H9 (cell line): Measurements from ENCODE around the gene NAXD. TPM values are rescaled to one million over a fixed set of nuclear protein-coding genes. Genes with fewer than 3 reads are reported as not detected.

Source experiments
- DNase-seq: peaks from one replicate; pipeline ENCODE4 v3.0.0-alpha.2; 2017
- H2AFZ ChIP-seq: one replicate; pipeline ENCODE4 v1.6.1; 2013; ENCODE audit warnings: mild to moderate bottlenecking, low read length, control low read depth, moderate library complexity
- H2AK5ac ChIP-seq: 2 replicates; pipeline ENCODE4 v1.6.1; 2013; ENCODE audit warnings: low read length, control low read depth, mixed read lengths; ENCODE audit not compliant: insufficient read length
- H2BK120ac ChIP-seq: one replicate; pipeline ENCODE4 v1.6.1; 2013; ENCODE audit warnings: low read depth, mild to moderate bottlenecking, low read length, control low read depth, inconsistent platforms; ENCODE audit not compliant: poor library complexity, severe bottlenecking
- H2BK12ac ChIP-seq: 2 replicates; pipeline ENCODE4 v1.6.1; 2013; ENCODE audit warnings: low read length, control low read depth, mixed read lengths, low read depth; ENCODE audit not compliant: insufficient read length
- H2BK15ac ChIP-seq: 2 replicates; pipeline ENCODE4 v1.6.1; 2013; ENCODE audit warnings: low read depth, low read length, control low read depth
- H2BK20ac ChIP-seq: one replicate; pipeline ENCODE4 v1.6.1; 2013; ENCODE audit warnings: low read depth, mild to moderate bottlenecking, low read length, control low read depth, inconsistent platforms; ENCODE audit not compliant: poor library complexity, severe bottlenecking
- H2BK5ac ChIP-seq: 2 replicates; pipeline ENCODE4 v1.6.1; 2013; ENCODE audit warnings: low read length, control low read depth, mixed read lengths; ENCODE audit not compliant: insufficient read length
- H3K14ac ChIP-seq: 2 replicates; pipeline ENCODE4 v1.6.1; 2013; ENCODE audit warnings: low read length, control low read depth; ENCODE audit not compliant: insufficient read depth
- H3K18ac ChIP-seq: 2 replicates; pipeline ENCODE4 v1.6.1; 2013; ENCODE audit warnings: low read depth, mild to moderate bottlenecking, mixed read lengths, low read length, control low read depth; ENCODE audit not compliant: insufficient read length
- H3K23ac ChIP-seq: 2 replicates; pipeline ENCODE4 v1.6.1; 2013; ENCODE audit warnings: low read length, control low read depth, mixed read lengths, low read depth; ENCODE audit not compliant: insufficient read length
- H3K23me2 ChIP-seq: 2 replicates; pipeline ENCODE4 v1.6.1; 2013; ENCODE audit warnings: low read depth, mild to moderate bottlenecking, mixed read lengths, low read length, control low read depth; ENCODE audit not compliant: insufficient read length, poor library complexity, severe bottlenecking
- H3K27ac ChIP-seq: 2 replicates; pipeline ENCODE4 v1.5.1; 2013; ENCODE audit warnings: low read length, control low read depth, mixed read lengths, low read depth; ENCODE audit not compliant: insufficient read length
- H3K27me3 ChIP-seq: 2 replicates; pipeline ENCODE4 v1.6.1; 2013; ENCODE audit warnings: low read length, control low read depth, inconsistent platforms; ENCODE audit not compliant: insufficient read depth
- H3K4ac ChIP-seq: 2 replicates; pipeline ENCODE4 v1.6.1; 2013; ENCODE audit warnings: low read depth, mild to moderate bottlenecking, control low read depth, inconsistent platforms, low read length, moderate library complexity
- H3K4me1 ChIP-seq: 2 replicates; pipeline ENCODE4 v1.6.1; 2013; ENCODE audit warnings: low read length, control low read depth, inconsistent platforms; ENCODE audit not compliant: insufficient read depth
- H3K4me2 ChIP-seq: 2 replicates; pipeline ENCODE4 v1.6.1; 2013; ENCODE audit warnings: low read length, control low read depth, mixed read lengths; ENCODE audit not compliant: insufficient read length, insufficient read depth
- H3K56ac ChIP-seq: 2 replicates; pipeline ENCODE4 v1.6.1; 2013; ENCODE audit warnings: low read depth, mild to moderate bottlenecking, mixed read lengths, low read length, control low read depth; ENCODE audit not compliant: insufficient read length
- H3K79me1 ChIP-seq: 2 replicates; pipeline ENCODE4 v1.6.1; 2013; ENCODE audit warnings: low read depth, mild to moderate bottlenecking, moderate library complexity, low read length, control low read depth, inconsistent platforms; ENCODE audit not compliant: insufficient read depth, poor library complexity, severe bottlenecking
- H3K79me2 ChIP-seq: 2 replicates; pipeline ENCODE4 v1.6.1; 2013; ENCODE audit warnings: low read length, control low read depth, inconsistent platforms; ENCODE audit not compliant: insufficient read depth
- H3K9ac ChIP-seq: 2 replicates; pipeline ENCODE4 v1.6.1; 2013; ENCODE audit warnings: low read length, control low read depth, mixed read lengths; ENCODE audit not compliant: insufficient read length; ENCODE audit errors: extremely low read depth
- H3K9me3 ChIP-seq: one replicate; pipeline ENCODE4 v1.6.1; 2013; ENCODE audit warnings: low read depth, low read length, inconsistent platforms; ENCODE audit not compliant: control insufficient read depth
- H3T11ph ChIP-seq: one replicate; pipeline ENCODE4 v1.6.1; 2013; ENCODE audit warnings: mild to moderate bottlenecking, low read length, control low read depth, inconsistent platforms
- H4K20me1 ChIP-seq: one replicate; pipeline ENCODE4 v1.6.1; 2013; ENCODE audit not compliant: control insufficient read depth, insufficient read length, insufficient read depth
- H4K5ac ChIP-seq: 2 replicates; pipeline ENCODE4 v1.6.1; 2013; ENCODE audit warnings: low read depth, mild to moderate bottlenecking, mixed read lengths, low read length, control low read depth; ENCODE audit not compliant: insufficient read length
- H4K8ac ChIP-seq: replicated peaks from 2 replicates; pipeline ENCODE4 v1.6.1; 2013; ENCODE audit warnings: low read length, control low read depth, mixed read lengths, low read depth; ENCODE audit not compliant: insufficient read length
- H4K91ac ChIP-seq: 2 replicates; pipeline ENCODE4 v1.6.1; 2013; ENCODE audit warnings: low read depth, mild to moderate bottlenecking, moderate library complexity, mixed read lengths, low read length, control low read depth; ENCODE audit not compliant: insufficient read length
- H3K27ac Mint-ChIP-seq, 3 experiments: 2 replicates in 2 of 3; 3 replicates in 1 of 3; pipeline ENCODE4 v1.8.0; 2020 to 2021; ENCODE audit warnings: mixed read lengths in 3 of 3, mild to moderate bottlenecking in 1 of 3, moderate library complexity in 1 of 3
- H3K27me3 Mint-ChIP-seq: 2 replicates; pipeline ENCODE4 v1.8.0; 2021; ENCODE audit warnings: low read depth, mild to moderate bottlenecking, moderate library complexity, mixed read lengths
- H3K36me3 Mint-ChIP-seq, 3 experiments: 2 replicates in 2 of 3; 3 replicates in 1 of 3; pipeline ENCODE4 v1.8.0; 2020 to 2021; ENCODE audit warnings: low read depth in 3 of 3, mixed read lengths in 3 of 3; ENCODE audit not compliant: insufficient read depth in 1 of 3
- H3K4me1 Mint-ChIP-seq, 2 experiments: 2 replicates each; pipeline ENCODE4 v1.8.0; 2020; ENCODE audit warnings: mixed read lengths in 2 of 2
- H3K4me3 Mint-ChIP-seq, 2 experiments: 2 replicates in 1 of 2; 3 replicates in 1 of 2; pipeline ENCODE4 v1.8.0; 2020 to 2021; ENCODE audit warnings: mild to moderate bottlenecking in 2 of 2, mixed read lengths in 2 of 2, moderate library complexity in 1 of 2
- H3K9me3 Mint-ChIP-seq, 2 experiments: 2 replicates in 1 of 2; 3 replicates in 1 of 2; pipeline ENCODE4 v1.8.0; 2020; ENCODE audit warnings: mild to moderate bottlenecking in 2 of 2, mixed read lengths in 2 of 2, moderate library complexity in 1 of 2
- CTCF ChIP-seq: fragments of 200-600 bp; sonication (generic); conservative IDR thresholded peaks from 3 replicates; pipeline ENCODE4 v1.8.0; 2021; ENCODE audit warnings: antibody characterized with exemption, mild to moderate bottlenecking
- WGBS: extraction: QIAGEN DNeasy Blood & Tissue Kit; methylation state at CpG from one replicate; pipeline ENCODE4 v1.1.7; 2013; ENCODE audit warnings: missing lambda C conversion rate, low lambda C conversion rate, mixed read lengths; ENCODE audit not compliant: insufficient read length; ENCODE audit errors: extremely low coverage; 5-methylcytosine and 5-hydroxymethylcytosine counted together
- total RNA-seq: library from RNA; stranded (reverse); gene quantifications from 2 replicates; pipeline ENCODE4 v1.2.1, GENCODE V29; 2021

The NAXD gene
- total RNA-seq, 1 experiment from 2014 or later, result 25.5 TPM

- Histone ChIP-seq H3K79me2 (no peaks in the 10 kb centered on the region), H3K79me1 (no peaks in the 10 kb centered on the region), H3T11ph (no peak overlapping the region), H3K23ac (no peak overlapping the region), H3K14ac (no peak overlapping the region), H3K27me3 (no peaks in the 10 kb centered on the region), H3K23me2 (no peaks in the 10 kb centered on the region), H3K18ac (no peak overlapping the region), H2AFZ (no peak overlapping the region), H2BK15ac (no peak overlapping the region), H2BK12ac (no peak overlapping the region), H2BK120ac (no peak overlapping the region), H2BK20ac (no peak overlapping the region), H4K20me1 (no peaks in the 10 kb centered on the region), H4K91ac (no peak overlapping the region), H3K4me1 (peaks cover 2% of the 10 kb centered on the region), H2AK5ac (no peak overlapping the region), H3K56ac (no peak overlapping the region), H3K4ac (no peak overlapping the region), H3K9me3 (no peaks in the 10 kb centered on the region), H4K5ac (no peak overlapping the region), H3K9ac (no peak overlapping the region), H4K8ac (no peak overlapping the region), H3K27ac (no peak overlapping the region), H2BK5ac (no peak overlapping the region), H3K4me2 (no peak overlapping the region)
- peak; percentile 19 for DNase-seq
- Mint-ChIP-seq H3K27ac (no peak overlapping the region), H3K27me3 (no peaks in the 10 kb centered on the region; the same call in 1 of the 2 replicates), H3K9me3 (no peaks in the 10 kb centered on the region), H3K4me3 (no peak overlapping the region), H3K36me3 (peaks cover 12 to 54% (median 45%) of the 10 kb centered on the region in 3 experiments), H3K4me1 (peaks cover 5 to 7% of the 10 kb centered on the region in 2 experiments)
- no peak for TF ChIP-seq CTCF
- WGBS, result no CpG with 5 or more reads among the region's 11 CpGs
These were observed 28.0 kb downstream of the NAXD start for GRCh38 chr13:110643324-110643723.
